HL-60 (cell line): ENCODE measurements around the gene PTPRD.

Source experiments
- DNase-seq, 2 experiments: peaks; one replicate each; pipeline ENCODE4 v3.0.0-alpha.2; 2010 to 2020; ENCODE audit warnings: low read depth in 1 of 2, low spot score in 1 of 2
- H3K27ac ChIP-seq: fragments of 250-450 bp; sonication (Bioruptor Pico); replicated peaks from 2 replicates; pipeline ENCODE4 v1.5.1; 2020; ENCODE audit warnings: mild to moderate bottlenecking, moderate library complexity
- H3K27me3 ChIP-seq: fragments of 250-450 bp; sonication (Bioruptor Pico); 2 replicates; pipeline ENCODE4 v1.5.1; 2021; ENCODE audit warnings: mild to moderate bottlenecking, moderate library complexity; ENCODE audit not compliant: insufficient read depth, poor library complexity, severe bottlenecking
- H3K4me3 ChIP-seq: replicated peaks from 2 replicates; pipeline ENCODE4 v1.5.1; 2011; ENCODE audit warnings: mild to moderate bottlenecking, control low read depth, low read length; ENCODE audit not compliant: insufficient read depth
- CTCF ChIP-seq: IDR thresholded peaks from one replicate; pipeline ENCODE4 v1.5.1; 2011; ENCODE audit warnings: low read length, control low read depth, inconsistent platforms; ENCODE audit not compliant: insufficient read depth
- GABPA ChIP-seq: IDR thresholded peaks from 2 replicates; pipeline ENCODE4 v1.6.1; 2012; ENCODE audit warnings: low read depth
- POLR2AphosphoS5 ChIP-seq: IDR thresholded peaks from 2 replicates; pipeline ENCODE4 v1.6.1; 2012; ENCODE audit warnings: low read depth
- REST ChIP-seq: IDR thresholded peaks from 2 replicates; pipeline ENCODE4 v1.6.1; 2012; ENCODE audit warnings: low read depth; ENCODE audit not compliant: insufficient replicate concordance
- SPI1 ChIP-seq: IDR thresholded peaks from 2 replicates; pipeline ENCODE4 v1.6.1; 2012; ENCODE audit warnings: low read depth, mild to moderate bottlenecking, borderline replicate concordance

The PTPRD gene

GRCh38 chr9:9997585-9997984 lies 615.2 kb downstream of the PTPRD start:
- TF ChIP-seq SPI1 (no peak), CTCF (no peak), GABPA (no peak), REST (no peak), POLR2AphosphoS5 (no peak)
- Histone ChIP-seq H3K27ac (no peak overlapping the region), H3K4me3 (no peak overlapping the region), H3K27me3 (no peaks in the 10 kb centered on the region)
- no peak for DNase-seq

- Histone ChIP-seq H3K27me3 (no peaks in the 10 kb centered on the region), H3K4me3 (no peak overlapping the region), H3K27ac (no peak overlapping the region)
- no peak for TF ChIP-seq REST
- no peak for TF ChIP-seq GABPA
- no peak for TF ChIP-seq CTCF
- no peak for TF ChIP-seq SPI1
- no peak for TF ChIP-seq POLR2AphosphoS5
- DNase-seq, result no peak
These were observed 616.5 kb downstream of the PTPRD start for GRCh38 chr9:9996259-9996658.

- TF ChIP-seq CTCF (no peak), POLR2AphosphoS5 (no peak), GABPA (no peak), REST (no peak), SPI1 (no peak)
- no peak for DNase-seq
- Histone ChIP-seq H3K27me3 (no peaks in the 10 kb centered on the region), H3K27ac (no peak overlapping the region), H3K4me3 (no peak overlapping the region)
These were observed 619.9 kb downstream of the PTPRD start for GRCh38 chr9:9992936-9993335.
